OCI-LY1 (cell line): ENCODE data around the gene TSACC.

Source experiments
- H2AFZ ChIP-seq: fragments of 200-600 bp; sonication (generic), shearing (Covaris generic); 2 replicates; pipeline ENCODE4 v1.6.0; 2014; ENCODE audit warnings: antibody characterized with exemption, mild to moderate bottlenecking, low read length
- H3F3A ChIP-seq: fragments of 200-600 bp; sonication (generic), shearing (Covaris generic); 2 replicates; pipeline ENCODE4 v1.6.0; 2014; ENCODE audit warnings: mild to moderate bottlenecking, antibody characterized with exemption, low read length, moderate library complexity; ENCODE audit not compliant: insufficient read depth
- H3K27ac ChIP-seq: fragments of 200-600 bp; sonication (generic); 2 replicates; pipeline ENCODE4 v1.5.1; 2014; ENCODE audit warnings: low read length, mixed run types, mild to moderate bottlenecking, low read depth; ENCODE audit not compliant: poor library complexity, severe bottlenecking
- H3K27me3 ChIP-seq: fragments of 200-600 bp; sonication (generic); 2 replicates; pipeline ENCODE4 v1.6.0; 2014; ENCODE audit warnings: antibody characterized with exemption, mild to moderate bottlenecking, low read length, moderate library complexity; ENCODE audit not compliant: insufficient read depth
- H3K36me3 ChIP-seq: fragments of 200-600 bp; sonication (generic); 2 replicates; pipeline ENCODE4 v1.6.1; 2014; ENCODE audit warnings: mild to moderate bottlenecking, antibody characterized with exemption, low read length, moderate library complexity, mixed read lengths; ENCODE audit not compliant: insufficient read depth
- H3K4me1 ChIP-seq: fragments of 200-600 bp; sonication (generic); 2 replicates; pipeline ENCODE4 v1.5.1; 2014; ENCODE audit warnings: mild to moderate bottlenecking, low read length, moderate library complexity; ENCODE audit not compliant: insufficient read depth, severe bottlenecking
- H3K4me2 ChIP-seq: fragments of 200-600 bp; sonication (generic), shearing (Covaris generic); 2 replicates; pipeline ENCODE4 v1.6.1; 2014; ENCODE audit warnings: low read length
- H3K4me3 ChIP-seq: fragments of 200-600 bp; sonication (generic); 2 replicates; pipeline ENCODE4 v1.5.1; 2014; ENCODE audit warnings: low read length, low read depth, mild to moderate bottlenecking, mixed read lengths; ENCODE audit not compliant: poor library complexity, severe bottlenecking
- H3K79me2 ChIP-seq: fragments of 200-600 bp; shearing (Covaris generic); 2 replicates; pipeline ENCODE4 v1.6.1; 2016; ENCODE audit warnings: mixed run types, low read length, mixed read lengths; ENCODE audit not compliant: insufficient read depth
- H3K9ac ChIP-seq: fragments of 200-600 bp; sonication (generic), shearing (Covaris generic); 2 replicates; pipeline ENCODE4 v1.6.1; 2014; ENCODE audit warnings: mild to moderate bottlenecking, low read length, mixed read lengths
- H3K9me2 ChIP-seq: fragments of 200-600 bp; sonication (generic), shearing (Covaris generic); 2 replicates; pipeline ENCODE4 v1.6.1; 2014; ENCODE audit warnings: low read depth, mild to moderate bottlenecking, low read length, mixed read lengths
- H3K9me3 ChIP-seq: fragments of 200-600 bp; shearing (Covaris generic); 2 replicates; pipeline ENCODE4 v1.6.1; 2014; ENCODE audit warnings: low read length, mixed read lengths
- H4K20me1 ChIP-seq: fragments of 200-600 bp; sonication (generic), shearing (Covaris generic); 2 replicates; pipeline ENCODE4 v1.6.0; 2016; ENCODE audit warnings: mild to moderate bottlenecking, low read length; ENCODE audit not compliant: insufficient read depth
- EZH2 ChIP-seq: fragments of 200-600 bp; sonication (generic), shearing (Covaris generic); IDR thresholded peaks from 2 replicates; pipeline ENCODE4 v1.8.0; 2017; ENCODE audit warnings: borderline replicate concordance, mixed run types, mild to moderate bottlenecking, antibody characterized with exemption, low read length, moderate library complexity, mixed read lengths
- TF ChIP-seq, protein P1 (sequence below): fragments of 200-600 bp; sonication (generic), shearing (Covaris generic); IDR thresholded peaks from 2 replicates; pipeline ENCODE4 v1.5.1; 2017; ENCODE audit warnings: mild to moderate bottlenecking, antibody characterized with exemption, low read length, moderate library complexity, mixed read lengths

Gene TSACC

GRCh38 chr1:156308078-156308477 lies 30.2 kb upstream of the TSACC start:
- Histone ChIP-seq H3K9me3 (no peaks in the 10 kb centered on the region), H3K36me3 (peaks cover 92% of the 10 kb centered on the region), H3K9me2 (no peaks in the 10 kb centered on the region), H2AFZ (no peak overlapping the region), H3K27ac (no peak overlapping the region), H3K79me2 (no peaks in the 10 kb centered on the region), H3K4me2 (no peak overlapping the region), H3K9ac (no peak overlapping the region), H3K4me3 (no peak overlapping the region), H3K4me1 (no peaks in the 10 kb centered on the region), H3F3A (no peaks in the 10 kb centered on the region), H4K20me1 (no peaks in the 10 kb centered on the region), H3K27me3 (no peaks in the 10 kb centered on the region)
- TF ChIP-seq EZH2: no peak
- TF ChIP-seq, protein P1, sequence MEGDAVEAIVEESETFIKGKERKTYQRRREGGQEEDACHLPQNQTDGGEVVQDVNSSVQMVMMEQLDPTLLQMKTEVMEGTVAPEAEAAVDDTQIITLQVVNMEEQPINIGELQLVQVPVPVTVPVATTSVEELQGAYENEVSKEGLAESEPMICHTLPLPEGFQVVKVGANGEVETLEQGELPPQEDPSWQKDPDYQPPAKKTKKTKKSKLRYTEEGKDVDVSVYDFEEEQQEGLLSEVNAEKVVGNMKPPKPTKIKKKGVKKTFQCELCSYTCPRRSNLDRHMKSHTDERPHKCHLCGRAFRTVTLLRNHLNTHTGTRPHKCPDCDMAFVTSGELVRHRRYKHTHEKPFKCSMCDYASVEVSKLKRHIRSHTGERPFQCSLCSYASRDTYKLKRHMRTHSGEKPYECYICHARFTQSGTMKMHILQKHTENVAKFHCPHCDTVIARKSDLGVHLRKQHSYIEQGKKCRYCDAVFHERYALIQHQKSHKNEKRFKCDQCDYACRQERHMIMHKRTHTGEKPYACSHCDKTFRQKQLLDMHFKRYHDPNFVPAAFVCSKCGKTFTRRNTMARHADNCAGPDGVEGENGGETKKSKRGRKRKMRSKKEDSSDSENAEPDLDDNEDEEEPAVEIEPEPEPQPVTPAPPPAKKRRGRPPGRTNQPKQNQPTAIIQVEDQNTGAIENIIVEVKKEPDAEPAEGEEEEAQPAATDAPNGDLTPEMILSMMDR: no peak

DNA sequence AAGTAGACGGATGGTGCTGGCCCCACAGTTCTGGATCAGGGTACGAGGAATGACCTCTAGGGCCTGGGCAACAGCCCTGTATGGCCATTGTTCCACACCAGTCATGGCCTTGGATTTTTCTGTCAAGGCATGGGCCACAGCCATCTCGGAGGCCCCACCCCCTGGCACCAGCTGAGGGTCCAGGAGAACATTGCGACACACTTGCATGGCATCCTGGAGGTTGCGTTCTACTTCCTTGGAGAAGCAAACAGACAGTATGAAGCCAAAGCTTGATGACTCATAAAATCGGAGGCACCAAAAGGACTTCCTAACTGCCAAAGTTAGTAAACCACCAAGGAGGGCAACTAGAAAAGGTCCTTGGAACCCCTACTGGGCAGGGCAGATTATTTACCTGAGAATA lies 27.4 kb upstream of the TSACC start:
- Histone ChIP-seq H4K20me1 (no peaks in the 10 kb centered on the region), H3K9ac (no peak overlapping the region), H3F3A (no peaks in the 10 kb centered on the region; the same call in 1 of the 2 replicates), H3K4me3 (no peak overlapping the region), H3K79me2 (no peaks in the 10 kb centered on the region), H3K36me3 (peaks cover 98% of the 10 kb centered on the region), H2AFZ (no peak overlapping the region), H3K4me2 (no peak overlapping the region), H3K9me3 (no peaks in the 10 kb centered on the region), H3K27me3 (no peaks in the 10 kb centered on the region), H3K4me1 (no peaks in the 10 kb centered on the region), H3K9me2 (no peaks in the 10 kb centered on the region), H3K27ac (no peak overlapping the region)
- TF ChIP-seq EZH2: no peak
- TF ChIP-seq, protein P1: no peak

- Histone ChIP-seq H3K27ac (no peak overlapping the region), H3K9me3 (no peaks in the 10 kb centered on the region), H4K20me1 (no peaks in the 10 kb centered on the region), H3K4me1 (no peaks in the 10 kb centered on the region), H3K79me2 (no peaks in the 10 kb centered on the region), H3K9ac (no peak overlapping the region), H3K36me3 (peaks cover 100% of the 10 kb centered on the region), H2AFZ (no peak overlapping the region), H3F3A (no peaks in the 10 kb centered on the region; the same call in 1 of the 2 replicates), H3K4me2 (no peak overlapping the region), H3K27me3 (no peaks in the 10 kb centered on the region), H3K4me3 (no peak overlapping the region), H3K9me2 (no peaks in the 10 kb centered on the region)
- TF ChIP-seq, protein P1: no peak
Measured at GRCh38 chr1:156316909-156317308, 21.4 kb upstream of the TSACC start.
